GM12873 (cell line): ENCODE measurements around the gene AFF4.

Experiments
- CTCF ChIP-seq: IDR thresholded peaks from 2 replicates; pipeline ENCODE4 v1.5.1; 2012; ENCODE audit warnings: low read depth, mild to moderate bottlenecking, moderate library complexity, low read length, control low read depth; ENCODE audit not compliant: insufficient read depth; ENCODE audit errors: missing control alignments

Gene AFF4

GRCh38 chr5:132963171-132964104 lies at the start of gene AFF4:
Gene AFF4, minus strand, starts transcription at chr5:132963634. Its CDS starts 26,445 bp downstream, at chr5:132937189.
- no peak for TF ChIP-seq CTCF

GRCh38 chr5:133006653-133007052 lies 43.2 kb upstream of the AFF4 start:
- no peak for TF ChIP-seq CTCF

- no peak for TF ChIP-seq CTCF
These were observed 35.8 kb upstream of the AFF4 start for GRCh38 chr5:132999246-132999645.

- TF ChIP-seq CTCF: no peak
These were observed 35.1 kb upstream of the AFF4 start for GRCh38 chr5:132998556-132998955.

GRCh38 chr5:132996307-132996706 lies 32.9 kb upstream of the AFF4 start:
- no peak for TF ChIP-seq CTCF

GRCh38 chr5:132987531-132988408 lies 24.3 kb upstream of the AFF4 start:
- TF ChIP-seq CTCF: no peak

- no peak for TF ChIP-seq CTCF
These were observed 17.9 kb upstream of the AFF4 start for GRCh38 chr5:132981288-132981687.
